Endothelial cell of umbilical vein (primary cell): ENCODE results near the gene UGCG. TPM values are rescaled to one million over a fixed set of nuclear protein-coding genes. Genes with fewer than 3 reads are reported as not detected.

Experiments
- BruUV-seq: library from RNA; stranded (reverse); fragments of 400-500 nt; replicated peaks from 2 replicates; lab custom pipeline; 2021; lab: Mats Ljungman, UMichigan
- CTCF ChIA-PET: fragments of 300-600, 350-600 bp; sonication (Branson Sonifier 250); formaldehyde crosslinking; loops from one replicate; lab custom pipeline; 2021; ENCODE audit warnings: antibody characterized with exemption, inconsistent platforms; lab: Charles Lee
- POLR2A ChIA-PET: fragments of 300-600, 350-600 bp; sonication (Branson Sonifier 250); formaldehyde crosslinking; loops from one replicate; lab custom pipeline; 2021; ENCODE audit warnings: antibody characterized with exemption, inconsistent platforms; lab: Charles Lee
- DNase-seq: peaks from one replicate; pipeline ENCODE4 v3.0.0-alpha.2; 2011; ENCODE audit warnings: low read depth, low spot score
- FAIRE-seq: peaks from 2 replicates; lab custom pipeline; 2011; peaks lifted over from hg19 to GRCh38; lab: Jason Lieb, UNC
- H2AFZ ChIP-seq: 2 replicates; pipeline ENCODE4 v1.6.0; 2012; ENCODE audit warnings: low read depth, low read length, control low read depth, inconsistent platforms
- H3K27ac ChIP-seq: 2 replicates; pipeline ENCODE4 v1.5.1; 2011; ENCODE audit warnings: low read depth, mild to moderate bottlenecking, control low read depth, low read length, moderate library complexity; ENCODE audit not compliant: insufficient read depth
- H3K27me3 ChIP-seq, 2 experiments: 2 replicates each; pipeline versions ENCODE4 v1.6.0 to v1.6.1; 2011; ENCODE audit warnings: low read length in 2 of 2, mixed read lengths in 1 of 2; ENCODE audit not compliant: control insufficient read depth in 2 of 2, insufficient read depth in 2 of 2
- H3K36me3 ChIP-seq, 2 experiments: 2 replicates in 1 of 2; 3 replicates in 1 of 2; pipeline ENCODE4 v1.5.1; 2011; ENCODE audit warnings: low read length in 2 of 2, mild to moderate bottlenecking in 1 of 2, moderate library complexity in 1 of 2; ENCODE audit not compliant: control insufficient read depth in 2 of 2, insufficient read depth in 2 of 2; ENCODE audit errors: extremely low read depth in 1 of 2
- H3K4me1 ChIP-seq: 3 replicates; pipeline ENCODE4 v1.5.1; 2011; ENCODE audit warnings: mild to moderate bottlenecking, low read length; ENCODE audit not compliant: control insufficient read depth, insufficient read depth; ENCODE audit errors: extremely low read depth
- H3K4me2 ChIP-seq: 2 replicates; pipeline ENCODE4 v1.6.1; 2011; ENCODE audit warnings: low read length, control low read depth, mixed read lengths; ENCODE audit not compliant: insufficient read depth
- H3K4me3 ChIP-seq, 3 experiments: fragments of 200-600 bp in 1 of 3; sonication (generic), shearing (Covaris generic) in 1 of 3; replicated peaks in 1 of 3; 2 replicates each; pipeline ENCODE4 v1.5.1; 2011 to 2016; ENCODE audit warnings: control low read depth in 3 of 3, low read length in 3 of 3, mild to moderate bottlenecking in 2 of 3, inconsistent platforms in 1 of 3, low read depth in 1 of 3, moderate library complexity in 1 of 3; ENCODE audit not compliant: insufficient read depth in 1 of 3
- H3K79me2 ChIP-seq: 2 replicates; pipeline ENCODE4 v1.6.0; 2012; ENCODE audit warnings: low read length, inconsistent platforms; ENCODE audit not compliant: control insufficient read depth, insufficient read depth
- H3K9ac ChIP-seq: replicated peaks from 2 replicates; pipeline ENCODE3; 2011; ENCODE audit warnings: low read length, control low read depth; ENCODE audit not compliant: insufficient read depth; ENCODE audit errors: extremely low read depth
- H3K9me1 ChIP-seq: replicated peaks from 3 replicates; pipeline ENCODE4 v1.6.0; 2011; ENCODE audit warnings: mild to moderate bottlenecking, low read length; ENCODE audit not compliant: control insufficient read depth, insufficient read depth; ENCODE audit errors: extremely low read depth
- H3K9me3 ChIP-seq: replicated peaks from 2 replicates; pipeline ENCODE4 v1.5.1; 2012; ENCODE audit warnings: low read length, inconsistent platforms; ENCODE audit not compliant: control insufficient read depth, insufficient read depth
- H4K20me1 ChIP-seq: replicated peaks from 2 replicates; pipeline ENCODE3; 2011; ENCODE audit warnings: mild to moderate bottlenecking, low read length; ENCODE audit not compliant: control insufficient read depth, insufficient read depth; ENCODE audit errors: extremely low read depth
- FOS ChIP-seq: IDR thresholded peaks from 2 replicates; pipeline ENCODE4 v1.6.1; 2011; ENCODE audit warnings: mild to moderate bottlenecking, low read length, moderate library complexity, borderline replicate concordance; ENCODE audit not compliant: insufficient read depth
- GATA2 ChIP-seq: IDR thresholded peaks from 2 replicates; pipeline ENCODE4 v1.7.0; 2011; ENCODE audit warnings: low read depth, mild to moderate bottlenecking, moderate library complexity, mixed read lengths, low read length; ENCODE audit not compliant: insufficient read length, insufficient read depth
- MYC ChIP-seq: IDR thresholded peaks from one replicate; pipeline ENCODE4 v1.6.1; 2011; ENCODE audit warnings: mild to moderate bottlenecking, low read depth, low read length
- POLR2A ChIP-seq: IDR thresholded peaks from 2 replicates; pipeline ENCODE4 v1.6.1; 2012; ENCODE audit warnings: low read depth, mild to moderate bottlenecking, control low read depth, low read length
- POLR2AphosphoS5 ChIP-seq: IDR thresholded peaks from 2 replicates; pipeline ENCODE4 v1.6.1; 2012; ENCODE audit warnings: low read depth, mild to moderate bottlenecking, control low read depth, low read length, moderate library complexity; ENCODE audit not compliant: insufficient read depth
- dilution Hi-C: fragments of 300-500 bp; cut with MboI; formaldehyde crosslinking; loops from one replicate; pipeline ENCODE4 v1.15.0; 2019; ENCODE audit warnings: low sequenced_read_pairs; ENCODE audit not compliant: extremely low pct_ligation_motif_present
- intact Hi-C: fragments of 100-400 bp; cut with micrococcal nuclease; formaldehyde crosslinking; loops from one replicate; pipeline ENCODE4 v1.10.0; 2022
- polyA plus RNA-seq, 4 experiments: library from polyadenylated mRNA; depleted of rRNA in 3 of 4; stranded (reverse) in 3 of 4; unstranded in 1 of 4; fragments of >200 nt; gene quantifications; 2 replicates each; pipeline versions ENCODE4 v1.2.1 to v1.2.3, GENCODE V29; 2011 to 2012; ENCODE audit warnings: missing spikeins in 1 of 4
- total RNA-seq: library from RNA; stranded (reverse); gene quantifications from 2 replicates; pipeline ENCODE4 v1.2.3, GENCODE V29; 2021
- TF ChIP-seq, protein P1 (sequence below): IDR thresholded peaks from 2 replicates; pipeline ENCODE4 v1.6.1; 2011; ENCODE audit not compliant: insufficient read depth, insufficient read length
- TF ChIP-seq, protein P2 (sequence below), 2 donors: IDR thresholded peaks; 1 replicate in 1 of 2; 2 replicates in 1 of 2; pipeline ENCODE4 v1.5.1; 2011; ENCODE audit warnings: low read length in 2 of 2, mild to moderate bottlenecking in 2 of 2, moderate library complexity in 2 of 2, control low read depth in 1 of 2, inconsistent platforms in 1 of 2, low read depth in 1 of 2; ENCODE audit not compliant: insufficient read depth in 1 of 2; ENCODE audit errors: extremely low read depth in 1 of 2

Gene UGCG
- total and polyA plus RNA-seq, 2 donors (not counting 3 experiments of a cell fraction or from before 2014, with no cell fraction given): 28.5 to 38.5 TPM

DNA sequence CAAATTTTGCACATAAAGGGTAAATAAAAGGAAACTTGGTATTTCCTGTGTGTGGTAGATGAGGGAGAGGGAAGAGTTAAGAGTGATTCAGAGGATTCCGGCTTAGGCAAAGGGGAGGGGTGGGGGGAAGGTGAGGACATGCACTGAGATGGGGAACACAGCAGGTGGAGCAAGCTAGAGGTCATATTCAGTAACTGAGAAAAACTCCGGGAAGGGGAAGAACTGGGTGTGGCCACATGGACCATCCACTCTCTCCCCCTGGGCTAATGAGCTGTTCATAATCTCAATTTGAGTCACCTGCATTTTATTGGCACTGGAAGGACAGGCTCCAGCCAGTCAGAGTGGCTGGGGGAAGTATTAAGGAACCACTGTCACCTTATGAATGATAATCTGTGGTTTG, 45.1 kb upstream of the UGCG start:
- H2AFZ ChIP-seq: no peak overlapping the region
- H3K79me2 ChIP-seq: no peaks in the 10 kb centered on the region
- no peak overlapping the region for H3K4me2 ChIP-seq
- H3K4me3 ChIP-seq: no peak overlapping the region
- no peak overlapping the region for H3K9ac ChIP-seq
- no peaks in the 10 kb centered on the region for H4K20me1 ChIP-seq
- no peak for FAIRE-seq
- POLR2A ChIA-PET: no interaction called here
- no peak for DNase-seq
- TF ChIP-seq, protein P1, sequence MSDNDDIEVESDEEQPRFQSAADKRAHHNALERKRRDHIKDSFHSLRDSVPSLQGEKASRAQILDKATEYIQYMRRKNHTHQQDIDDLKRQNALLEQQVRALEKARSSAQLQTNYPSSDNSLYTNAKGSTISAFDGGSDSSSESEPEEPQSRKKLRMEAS: no peak
- TF ChIP-seq POLR2AphosphoS5: no peak
- TF ChIP-seq MYC: no peak
- no peak for TF ChIP-seq POLR2A
- no peak for TF ChIP-seq FOS
- TF ChIP-seq GATA2: no peak
- TF ChIP-seq, protein P2, sequence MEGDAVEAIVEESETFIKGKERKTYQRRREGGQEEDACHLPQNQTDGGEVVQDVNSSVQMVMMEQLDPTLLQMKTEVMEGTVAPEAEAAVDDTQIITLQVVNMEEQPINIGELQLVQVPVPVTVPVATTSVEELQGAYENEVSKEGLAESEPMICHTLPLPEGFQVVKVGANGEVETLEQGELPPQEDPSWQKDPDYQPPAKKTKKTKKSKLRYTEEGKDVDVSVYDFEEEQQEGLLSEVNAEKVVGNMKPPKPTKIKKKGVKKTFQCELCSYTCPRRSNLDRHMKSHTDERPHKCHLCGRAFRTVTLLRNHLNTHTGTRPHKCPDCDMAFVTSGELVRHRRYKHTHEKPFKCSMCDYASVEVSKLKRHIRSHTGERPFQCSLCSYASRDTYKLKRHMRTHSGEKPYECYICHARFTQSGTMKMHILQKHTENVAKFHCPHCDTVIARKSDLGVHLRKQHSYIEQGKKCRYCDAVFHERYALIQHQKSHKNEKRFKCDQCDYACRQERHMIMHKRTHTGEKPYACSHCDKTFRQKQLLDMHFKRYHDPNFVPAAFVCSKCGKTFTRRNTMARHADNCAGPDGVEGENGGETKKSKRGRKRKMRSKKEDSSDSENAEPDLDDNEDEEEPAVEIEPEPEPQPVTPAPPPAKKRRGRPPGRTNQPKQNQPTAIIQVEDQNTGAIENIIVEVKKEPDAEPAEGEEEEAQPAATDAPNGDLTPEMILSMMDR (IDR thresholded peaks at IDR 0.05; ENCODE audit: extremely low read depth in 1 of 2, insufficient read depth in 1 of 2, low read depth in 1 of 2, low read length in 2 of 2): no peak
- no peaks in the 10 kb centered on the region for H3K9me3 ChIP-seq
- CTCF ChIA-PET: interaction anchor here (0.5 kb wide), 1 partner anchor 26 kb away, joined by 3 read pairs; no protein-coding TSS in a partner anchor
- H3K4me1 ChIP-seq: peaks cover 15% of the 10 kb centered on the region
- H3K36me3 ChIP-seq: no peaks in the 10 kb centered on the region
- dilution Hi-C loops: no loop called here
- no TSS peak for BruUV-seq
- no peaks in the 10 kb centered on the region for H3K27me3 ChIP-seq
- no peak overlapping the region for H3K27ac ChIP-seq
- intact Hi-C loops: no loop called here
- H3K9me1 ChIP-seq: no peaks in the 10 kb centered on the region
